GM12801 (cell line): ENCODE data around the gene DAPK2.

Experiments
- TF ChIP-seq, protein P1 (sequence below): IDR thresholded peaks from one replicate; pipeline ENCODE4 v1.5.1; 2011; ENCODE audit warnings: control low read depth; ENCODE audit not compliant: insufficient read length; ENCODE audit errors: extremely low read depth

Gene DAPK2

GRCh38 chr15:63857461-63857856 lies 188.8 kb downstream of the DAPK2 start:
- TF ChIP-seq, protein P1, sequence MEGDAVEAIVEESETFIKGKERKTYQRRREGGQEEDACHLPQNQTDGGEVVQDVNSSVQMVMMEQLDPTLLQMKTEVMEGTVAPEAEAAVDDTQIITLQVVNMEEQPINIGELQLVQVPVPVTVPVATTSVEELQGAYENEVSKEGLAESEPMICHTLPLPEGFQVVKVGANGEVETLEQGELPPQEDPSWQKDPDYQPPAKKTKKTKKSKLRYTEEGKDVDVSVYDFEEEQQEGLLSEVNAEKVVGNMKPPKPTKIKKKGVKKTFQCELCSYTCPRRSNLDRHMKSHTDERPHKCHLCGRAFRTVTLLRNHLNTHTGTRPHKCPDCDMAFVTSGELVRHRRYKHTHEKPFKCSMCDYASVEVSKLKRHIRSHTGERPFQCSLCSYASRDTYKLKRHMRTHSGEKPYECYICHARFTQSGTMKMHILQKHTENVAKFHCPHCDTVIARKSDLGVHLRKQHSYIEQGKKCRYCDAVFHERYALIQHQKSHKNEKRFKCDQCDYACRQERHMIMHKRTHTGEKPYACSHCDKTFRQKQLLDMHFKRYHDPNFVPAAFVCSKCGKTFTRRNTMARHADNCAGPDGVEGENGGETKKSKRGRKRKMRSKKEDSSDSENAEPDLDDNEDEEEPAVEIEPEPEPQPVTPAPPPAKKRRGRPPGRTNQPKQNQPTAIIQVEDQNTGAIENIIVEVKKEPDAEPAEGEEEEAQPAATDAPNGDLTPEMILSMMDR, result no peak
